NCI-H187 treated with DMSO at 0.1 percent for 48 hours (cell line): ENCODE measurements around the gene RANBP9.
A peak's percentile ranks its signal among the peaks of the same experiment; 100 is the strongest.

ENCODE experiments used
- DNase-seq: peaks from one replicate; lab custom pipeline; 2025; lab: John Stamatoyannopoulos, UW

Gene RANBP9

GRCh38 chr6:13600036-13600435 is 111.6 kb downstream of the RANBP9 start:
- no peak for DNase-seq

DNA sequence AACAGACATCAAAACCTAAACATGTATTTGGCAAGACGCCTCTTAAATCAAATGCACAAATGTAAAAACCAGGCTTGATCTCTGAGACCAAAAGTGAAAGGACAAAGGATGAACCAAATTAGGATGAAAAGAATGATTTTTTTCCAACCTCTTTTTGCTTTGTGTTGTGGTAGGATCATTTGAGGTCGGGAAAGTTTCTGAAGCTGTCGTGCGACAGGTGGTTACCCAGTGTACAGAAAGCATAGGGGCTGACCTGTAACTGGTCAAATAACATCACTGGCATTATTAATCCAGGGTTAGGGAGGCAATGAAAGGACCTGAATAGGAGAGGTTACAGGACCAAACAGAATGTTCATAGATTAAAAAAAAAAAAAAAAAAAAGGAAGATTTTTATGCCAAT is 114.6 kb downstream of the RANBP9 start:
- no peak for DNase-seq

DNA sequence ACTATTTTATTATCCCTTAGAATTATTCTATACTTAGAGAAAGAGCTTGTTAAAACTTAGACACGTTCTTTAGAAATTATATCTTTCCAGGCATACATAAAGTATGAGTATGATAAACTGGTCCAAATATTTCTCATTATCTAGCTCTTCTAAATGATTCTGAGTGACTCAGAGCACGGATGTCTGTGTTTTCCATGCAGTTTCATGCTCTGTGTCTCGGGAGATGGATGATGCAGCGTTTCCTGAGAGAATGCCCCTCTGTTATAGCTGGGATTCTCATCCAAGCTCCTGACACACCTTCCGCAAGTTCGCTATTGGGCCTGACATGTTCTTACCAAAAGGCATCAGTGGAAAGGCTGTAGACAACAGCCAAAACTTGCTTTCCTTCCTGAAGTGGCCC is 117.9 kb downstream of the RANBP9 start:
- DNase-seq: no peak

- DNase-seq: no peak
Observed at GRCh38 chr6:13593103-13593502, 118.5 kb downstream of the RANBP9 start.

DNA sequence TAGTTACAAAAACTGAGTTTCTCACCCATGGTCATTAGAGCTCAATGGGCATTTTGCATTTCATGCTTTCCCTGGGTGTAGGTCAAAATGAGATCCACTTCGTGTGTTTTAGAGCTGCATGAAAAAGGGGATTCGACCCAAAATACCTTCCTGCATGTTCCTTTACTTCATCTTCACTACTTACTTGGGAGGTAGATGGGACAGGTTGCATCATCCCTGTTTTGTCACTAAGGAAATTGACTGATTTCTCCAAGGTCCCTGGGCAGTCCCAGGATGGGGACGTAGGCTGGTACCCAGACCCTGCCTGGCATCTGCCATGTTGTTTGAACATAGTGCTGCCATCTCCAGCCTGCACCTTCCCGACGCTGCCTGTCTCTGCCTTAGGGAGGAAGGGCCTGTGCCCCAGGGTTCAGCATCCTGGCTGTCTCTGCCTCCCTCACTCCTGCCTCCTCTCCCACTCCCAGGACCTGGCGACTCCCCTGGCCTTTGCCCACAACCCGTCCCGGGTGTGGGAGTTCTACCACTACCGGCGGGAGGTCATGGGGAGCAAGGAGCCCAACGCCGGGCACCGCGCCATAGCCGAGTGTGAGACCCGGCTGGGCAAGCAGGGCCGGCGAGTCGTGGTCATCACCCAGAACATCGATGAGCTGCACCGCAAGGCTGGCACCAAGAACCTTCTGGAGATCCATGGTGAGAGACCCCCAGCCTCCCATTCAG is 120.3 kb downstream of the RANBP9 start:
- DNase-seq: no peak

DNA sequence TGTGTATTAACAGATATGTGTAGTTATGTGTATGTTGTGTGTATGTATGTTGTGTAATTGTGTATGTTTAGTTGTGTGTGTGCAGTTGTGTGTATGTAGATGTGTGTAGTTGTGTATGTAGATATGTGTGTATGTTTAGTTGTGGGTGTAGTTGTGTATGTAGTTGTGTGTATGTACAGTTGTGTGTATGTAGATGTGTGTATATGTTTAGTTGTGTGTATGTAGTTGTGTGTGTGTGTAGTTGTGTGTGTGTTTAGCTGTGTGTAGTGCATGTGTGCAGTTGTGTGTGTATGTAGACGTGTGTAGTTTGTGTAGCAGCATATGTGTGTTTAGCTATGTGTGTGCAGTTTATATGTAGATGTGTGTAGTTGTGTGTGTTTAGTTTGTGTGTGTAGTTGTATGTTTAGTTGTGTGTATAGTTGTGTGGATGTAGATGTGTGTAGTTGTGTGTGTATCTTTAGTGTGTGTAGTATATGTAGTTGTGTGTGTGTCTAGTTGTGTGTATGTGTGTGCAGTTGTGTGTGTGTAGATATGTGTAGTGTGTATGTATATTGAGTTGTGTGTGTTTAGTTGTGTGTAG is 121.0 kb downstream of the RANBP9 start:
- DNase-seq: no peak

- DNase-seq: no peak
Observed at GRCh38 chr6:13589801-13590200, 121.8 kb downstream of the RANBP9 start.

GRCh38 chr6:13586603-13587542 is 124.8 kb downstream of the RANBP9 start:
- DNase-seq: no peak

DNA sequence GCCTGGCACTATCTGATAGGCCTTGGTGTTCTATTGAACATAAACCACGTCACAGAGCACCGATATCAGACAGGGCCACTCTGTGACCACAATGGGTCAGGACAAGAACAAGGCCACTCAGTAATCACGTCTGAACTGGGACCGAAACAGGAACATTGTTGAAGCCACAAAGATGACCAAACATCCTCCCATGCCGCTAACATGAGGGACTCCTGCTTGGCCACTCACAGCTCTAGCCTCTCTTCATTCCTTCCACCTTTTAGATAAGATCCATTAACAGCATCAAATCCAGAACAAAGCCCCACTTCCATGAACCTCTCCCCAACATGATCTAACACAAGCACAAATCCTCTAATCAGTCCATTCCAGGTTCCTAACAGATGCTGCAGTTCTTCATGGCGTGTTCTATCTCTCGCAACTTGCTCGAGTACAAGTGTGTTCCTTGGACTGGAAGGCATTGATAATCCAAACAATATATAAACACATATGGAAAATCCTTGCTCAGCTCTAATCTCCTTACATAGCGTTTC is 129.9 kb downstream of the RANBP9 start:
- DNase-seq: no peak

- no peak for DNase-seq
Observed at GRCh38 chr6:13579911-13580310, 131.7 kb downstream of the RANBP9 start.

DNA sequence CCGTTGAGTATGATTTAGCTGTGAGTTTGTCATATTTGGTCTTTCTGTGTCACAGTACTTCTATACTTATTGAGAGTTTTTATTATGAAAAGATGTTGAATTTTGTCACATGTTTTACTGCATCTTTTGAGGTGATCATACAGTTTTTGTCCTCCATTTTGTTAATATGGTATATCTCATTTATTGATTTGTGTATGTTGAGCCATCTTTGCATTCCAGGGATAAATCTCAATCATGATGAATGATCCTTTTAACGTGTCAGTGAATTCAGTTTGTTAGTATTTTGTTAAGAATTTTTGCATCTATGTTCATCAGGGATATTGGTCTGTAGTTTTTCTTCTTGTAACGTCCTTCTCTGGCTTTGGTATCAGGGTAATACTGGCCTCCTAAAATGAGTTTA is 133.7 kb downstream of the RANBP9 start:
- no peak for DNase-seq

GRCh38 chr6:13576017-13576416 is 135.6 kb downstream of the RANBP9 start:
- DNase-seq: no peak

- DNase-seq: no peak
Observed at GRCh38 chr6:13575377-13575775, 136.3 kb downstream of the RANBP9 start.

- peak; percentile 82 for DNase-seq
Observed at GRCh38 chr6:13574571-13575376, 136.9 kb downstream of the RANBP9 start, which contains the start of gene SIRT5. SIRT5 (plus strand) TSS chr6:13574601; CDS start chr6:13584111, 9,510 bp downstream.

GRCh38 chr6:13574149-13574570 is 137.5 kb downstream of the RANBP9 start:
- peak; percentile 79 for DNase-seq

DNA sequence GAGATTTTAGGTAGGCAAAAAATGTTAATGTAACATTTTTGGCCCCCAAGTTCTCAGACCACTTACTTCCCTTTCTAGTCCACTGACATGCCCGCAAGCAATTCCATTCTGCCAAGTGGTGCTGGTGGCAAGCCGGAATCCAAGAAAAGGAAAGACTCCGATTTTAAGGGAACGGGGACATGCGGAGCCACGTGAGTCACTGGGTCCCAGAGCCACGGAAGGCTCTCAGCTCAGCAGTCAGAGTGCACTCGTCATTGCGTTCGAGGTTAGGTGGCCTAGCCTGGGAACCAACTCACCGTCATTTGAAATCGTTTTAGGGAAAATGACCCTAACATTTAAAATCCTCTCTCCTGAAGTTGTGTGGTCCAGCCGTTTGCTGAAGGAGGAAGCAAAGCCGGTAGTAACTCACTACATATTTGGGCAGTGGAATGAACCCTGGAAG is 137.9 kb downstream of the RANBP9 start:
- DNase-seq: no peak

- DNase-seq: no peak
Observed at GRCh38 chr6:13572951-13573654, 138.5 kb downstream of the RANBP9 start.

DNA sequence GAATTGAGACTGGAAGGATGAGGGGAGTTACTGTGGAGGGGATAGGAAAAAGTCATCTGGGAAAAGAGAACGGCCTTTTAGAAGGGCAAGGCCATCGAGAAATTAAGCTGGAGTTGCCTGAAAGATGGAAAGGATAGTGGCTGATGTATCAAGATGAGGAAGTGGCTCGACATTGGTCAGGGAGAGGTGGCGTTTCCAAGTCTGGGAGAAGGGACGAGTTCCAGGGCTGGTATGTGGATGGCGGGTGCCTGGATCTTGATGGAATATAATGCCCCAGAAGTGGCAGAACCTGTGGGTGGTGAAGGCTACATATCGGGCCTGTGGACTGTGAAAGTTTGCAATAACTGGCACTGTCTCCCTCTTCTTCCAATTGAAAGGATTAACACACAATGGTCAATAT is 139.4 kb downstream of the RANBP9 start:
- no peak for DNase-seq
